Adrenal gland (tissue), 12 donors: ENCODE results near the gene BCKDHA. TPM values are rescaled to one million over a fixed set of nuclear protein-coding genes. Genes with fewer than 3 reads are reported as not detected.

Experiments
- DNase-seq, 7 donors: peaks; one replicate each; pipeline ENCODE4 v3.0.0-alpha.2; 2019 to 2020
- H3K27ac ChIP-seq, 5 donors: fragments of 200-600 bp; sonication (generic) in 4 of 5; 1 replicate in 3 of 5; 2 replicates in 2 of 5; pipeline versions ENCODE4 v1.5.1 to v1.8.0; 2016 to 2020; ENCODE audit warnings: mild to moderate bottlenecking in 1 of 5
- H3K27me3 ChIP-seq: fragments of 200-600 bp; 2 replicates; pipeline ENCODE4 v1.8.0; 2021
- H3K36me3 ChIP-seq, 2 donors: fragments of 200-600 bp; replicated peaks in 1 of 2; 1 replicate in 1 of 2; 2 replicates in 1 of 2; pipeline versions ENCODE4 v1.5.1 to v1.8.0; 2018 to 2022
- H3K4me1 ChIP-seq, 2 donors: fragments of 200-600 bp; replicated peaks in 1 of 2; 1 replicate in 1 of 2; 2 replicates in 1 of 2; pipeline versions ENCODE4 v1.5.1 to v1.8.0; 2018 to 2021
- H3K4me3 ChIP-seq, 4 donors: fragments of 200-600 bp; sonication (generic) in 3 of 4; one replicate each; pipeline ENCODE4 v1.5.1; 2016 to 2018
- H3K9me3 ChIP-seq, 3 donors: fragments of 200-600 bp; sonication (generic) in 1 of 3; replicated peaks in 1 of 3; 1 replicate in 2 of 3; 2 replicates in 1 of 3; pipeline versions ENCODE4 v1.5.1 to v1.8.0; 2016 to 2021
- CTCF ChIP-seq, 6 experiments: fragments of 450-650 bp in 4 of 6; fragments of 200-600 bp in 2 of 6; sonication (generic) in 1 of 6; IDR thresholded peaks; 1 replicate in 5 of 6; 2 replicates in 1 of 6; pipeline versions ENCODE4 v1.5.1 to v1.8.0; 2016 to 2021; ENCODE audit warnings: antibody characterized with exemption in 6 of 6, mild to moderate bottlenecking in 2 of 6, moderate library complexity in 1 of 6
- POLR2A ChIP-seq, 2 donors: fragments of 450-650 bp; IDR thresholded peaks; one replicate each; pipeline ENCODE4 v1.6.1; 2017; ENCODE audit warnings: antibody characterized with exemption in 2 of 2, mild to moderate bottlenecking in 2 of 2, moderate library complexity in 1 of 2
- WGBS, 4 donors: extraction: QIAGEN DNeasy Blood & Tissue Kit in 2 of 4; methylation state at CpG; one replicate each; pipeline versions ENCODE4 v1.1.5 to v1.1.7; 2013 to 2017; 5-methylcytosine and 5-hydroxymethylcytosine counted together
- intact Hi-C, 2 donors: fragments of 100-400 bp; cut with DNase I; formaldehyde crosslinking; loops; one replicate each; pipeline versions ENCODE4 v1.14.1 to v1.15.0; 2022 to 2023
- polyA plus RNA-seq, 3 donors: library from polyadenylated mRNA; stranded (reverse); fragments of 200-250 nt in 2 of 3; fragments of 350-450 nt in 1 of 3; fragmentation: Illumina TruSeq in 1 of 3; extraction: RNeasy Lipid Tissue Mini Kit (QIAGEN cat#74804) in 1 of 3; gene quantifications; one replicate each; pipeline ENCODE4 v1.2.3, GENCODE V29; 2013 to 2014
- total RNA-seq, 9 donors: library from RNA; depleted of rRNA in 4 of 9; stranded (reverse); fragments of >200 nt in 4 of 9; fragments of 120-200 nt in 1 of 9; fragmentation: NEBNext Ultra II Directional in 1 of 9; extraction: Animal tissue kit (Norgen Biotek cat#: 25700) in 1 of 9; gene quantifications; one replicate each; pipeline versions ENCODE4 v1.1.0 to v1.2.4, GENCODE V29; 2013 to 2023
- donor health status: healthy with polysubstance abuse.
- donor health status: Bipolar disorder and iron deficiency.
- donor health status: DM: yes; HTN: yes; CAD: no.
- donor health status: DM: no; HTN: no; CAD: no.
- donor health status: DM: no; HTN: no; CAD: no.
- donor health status: DM: yes; HTN: yes; CAD: no.

The BCKDHA gene
- total and polyA plus RNA-seq, 12 donors, result 17.6 to 294 (median 100) TPM

- no peak for TF ChIP-seq POLR2A (IDR thresholded peaks at IDR 0.05)
- no peak for TF ChIP-seq CTCF (IDR thresholded peaks at IDR 0.05)
- peaks cover 23 to 33% of the 10 kb centered on the region in 2 donors for H3K4me1 ChIP-seq
- no peaks in the 10 kb centered on the region for H3K27me3 ChIP-seq
- intact Hi-C loops, result loop anchor here in 1 of 2 donors (10.0 kb wide), 1 partner anchor 52 kb away; the partner anchor contains the start of gene B3GNT8
- DNase-seq, result no peak
- H3K36me3 ChIP-seq, result no peaks in the 10 kb centered on the region
- no peak overlapping the region for H3K27ac ChIP-seq
- no peak overlapping the region for H3K4me3 ChIP-seq
- 70 to 86% (median 75%) methylated on average over 2 of the region's 2 CpGs for whole genome bisulfite sequencing, 4 donors
- H3K9me3 ChIP-seq, result no peaks in the 10 kb centered on the region
Observed at GRCh38 chr19:41372501-41372900, 25.1 kb upstream of the BCKDHA start.

- no peaks in the 10 kb centered on the region for H3K27me3 ChIP-seq
- WGBS, 4 donors, result 15 to 29% (median 20%) methylated on average over 9 to 12 of the region's 12 CpGs
- TF ChIP-seq POLR2A (IDR thresholded peaks at IDR 0.05), result no peak
- H3K9me3 ChIP-seq, result no peaks in the 10 kb centered on the region
- H3K4me1 ChIP-seq, result peaks cover 10 to 23% of the 10 kb centered on the region in 2 donors
- peak; percentile 76 to 94 (median 89) for DNase-seq
- no peaks in the 10 kb centered on the region for H3K36me3 ChIP-seq
- no peak overlapping the region for H3K4me3 ChIP-seq
- peak overlapping the region in 2 of 5 donors; percentile 37 to 43 for H3K27ac ChIP-seq
- intact Hi-C loops, result loop anchor here in 1 of 2 donors (10.0 kb wide), 1 partner anchor 51 kb away; the partner anchor contains the start of gene B3GNT8
Observed at GRCh38 chr19:41373993-41374392, 23.6 kb upstream of the BCKDHA start.

- Histone ChIP-seq H3K4me3 (peak within 1 kb of the TSS in 2 of 4 donors; percentile 21 to 67), H3K27ac (peak within 1 kb of the TSS in 3 of 5 donors; percentile 7 to 80 (median 60)), H3K27me3 (no peaks in the 10 kb centered on the region), H3K36me3 (no peaks in the 10 kb centered on the region), H3K4me1 (peaks cover 10 to 23% of the 10 kb centered on the region in 2 donors), H3K9me3 (no peaks in the 10 kb centered on the region)
- intact Hi-C loops, result loop anchor here in 1 of 2 donors (10.0 kb wide), 1 partner anchor 48 kb away; the partner anchor contains the start of gene B3GNT8
- 1 to 3% (median 2%) methylated on average over 11 to 47 of the region's 47 CpGs for WGBS, 4 donors
- peak in 3 of 7 donors; percentile 39 to 47 (median 41) for DNase-seq
- TF ChIP-seq POLR2A (IDR thresholded peaks at IDR 0.05) (no peak), CTCF (IDR thresholded peaks at IDR 0.05) (no peak)
Observed at GRCh38 chr19:41376241-41376997, 21.2 kb upstream of the BCKDHA start, which contains the start of gene TMEM91. TSS of gene TMEM91 (plus strand) at chr19:41376533. CDS start at chr19:41378310, 1,777 bp downstream.

- peak overlapping the region in 2 of 4 donors; percentile 21 to 67 for H3K4me3 ChIP-seq
- peaks cover 10 to 23% of the 10 kb centered on the region in 2 donors for H3K4me1 ChIP-seq
- TF ChIP-seq POLR2A (IDR thresholded peaks at IDR 0.05) (no peak), CTCF (IDR thresholded peaks at IDR 0.05) (no peak)
- 63 to 82% (median 65%) methylated on average over 7 to 8 of the region's 8 CpGs for WGBS, 4 donors
- intact Hi-C loops, result loop anchor here in 1 of 2 donors (10.0 kb wide), 1 partner anchor 48 kb away; the partner anchor contains the start of gene B3GNT8
- no peaks in the 10 kb centered on the region for H3K27me3 ChIP-seq
- no peak for DNase-seq
- H3K27ac ChIP-seq, result peak overlapping the region in 3 of 5 donors; percentile 7 to 80 (median 60)
- H3K9me3 ChIP-seq, result no peaks in the 10 kb centered on the region
- no peaks in the 10 kb centered on the region for H3K36me3 ChIP-seq
Observed at GRCh38 chr19:41376998-41377365, 20.6 kb upstream of the BCKDHA start.
